Cortex of kidney (tissue), 1 donor: ENCODE results near the gene ACOT7.

Experiments used
- DNase-seq: peaks from one replicate; lab custom pipeline; 2025; lab: John Stamatoyannopoulos, UW

ACOT7 gene

DNA sequence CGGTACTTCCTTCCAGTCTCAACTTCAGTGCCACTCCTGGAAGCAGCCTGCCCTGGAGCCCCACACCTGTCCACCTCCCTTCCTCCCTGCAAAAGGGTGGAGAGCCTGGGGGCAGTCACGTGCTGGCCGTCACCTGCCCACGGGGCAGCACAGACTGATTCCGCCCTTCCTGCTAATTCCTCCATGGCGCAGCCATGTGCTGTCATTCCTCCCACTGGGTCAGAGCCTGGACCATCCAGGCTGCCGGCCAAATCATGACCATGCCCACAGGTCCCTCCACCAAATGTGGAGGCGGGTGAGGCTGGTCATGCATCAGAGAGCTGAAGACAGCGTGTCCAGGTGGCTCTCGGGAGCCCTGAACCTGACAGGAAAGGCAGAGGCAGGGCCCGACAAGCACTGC lies 108.2 kb downstream of the ACOT7 start:
- DNase-seq = no peak

DNA sequence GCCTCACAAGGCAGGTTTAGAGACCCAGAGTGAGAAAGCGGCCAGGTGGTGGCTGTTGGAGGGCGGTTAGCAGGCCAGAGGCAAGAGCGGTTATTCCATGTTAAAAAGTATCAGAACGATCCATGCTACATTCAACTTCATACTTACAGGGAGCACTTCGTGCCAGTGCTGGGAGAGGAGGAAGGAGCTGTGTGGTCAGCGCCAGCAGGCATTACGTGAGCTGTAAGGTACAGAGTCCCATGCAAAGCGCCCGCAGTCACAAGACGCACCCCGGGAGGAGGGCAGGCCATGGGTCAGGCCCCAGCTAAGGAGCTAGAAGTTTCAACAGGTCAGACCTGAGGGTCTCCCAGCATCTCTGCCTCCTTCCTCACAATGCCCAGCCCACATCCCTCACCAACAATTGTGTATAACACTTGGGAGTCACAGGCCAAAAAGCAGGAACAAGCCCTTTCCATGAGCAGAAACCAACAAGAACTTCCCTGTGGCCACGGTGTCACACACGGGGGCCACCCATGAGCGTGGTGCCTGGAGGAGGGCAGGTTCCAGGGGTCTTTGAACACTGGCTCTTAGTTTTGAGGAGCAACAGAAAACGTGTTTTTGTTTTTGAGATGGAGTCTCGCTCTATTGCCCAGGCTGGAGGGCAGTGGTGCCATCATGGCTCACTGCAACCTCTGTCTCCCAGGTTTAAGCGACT lies 110.8 kb downstream of the ACOT7 start:
- no peak for DNase-seq

- DNase-seq = no peak
Measured at GRCh38 chr1:6281511-6282402, 111.8 kb downstream of the ACOT7 start.

DNA sequence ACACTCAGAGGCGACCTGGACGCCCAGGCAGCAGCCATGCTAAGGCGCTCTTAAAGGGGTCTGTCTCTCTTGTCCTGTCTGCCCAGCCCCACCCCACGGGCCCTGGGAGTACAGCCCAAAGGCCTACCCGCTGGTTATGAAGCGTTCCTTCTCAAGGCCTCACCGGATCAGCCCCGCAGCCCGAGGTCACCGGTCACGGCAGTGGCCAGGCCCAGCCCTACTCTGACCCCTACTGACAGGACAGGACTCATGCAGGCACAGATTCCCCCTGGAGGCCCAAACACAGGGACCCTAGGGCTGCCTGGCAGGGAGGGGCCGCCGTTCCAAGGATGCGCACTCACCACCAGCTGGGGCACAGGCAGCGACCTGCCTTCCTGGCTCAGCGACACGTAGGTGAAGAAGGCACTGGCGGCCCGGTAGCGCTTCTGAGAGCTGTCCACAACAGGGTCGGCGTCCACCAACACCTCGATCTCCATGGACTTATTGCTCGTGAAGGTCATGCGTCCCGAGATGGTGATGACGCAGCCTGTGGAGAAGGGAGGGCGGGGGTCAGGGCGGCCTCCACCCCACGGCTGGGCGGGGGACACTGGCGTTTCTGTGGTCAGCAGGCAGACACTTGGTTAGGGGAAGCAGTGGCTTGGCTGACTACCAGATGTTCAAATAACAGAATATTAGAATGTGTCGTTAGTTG lies 112.7 kb downstream of the ACOT7 start:
- DNase-seq = no peak

DNA sequence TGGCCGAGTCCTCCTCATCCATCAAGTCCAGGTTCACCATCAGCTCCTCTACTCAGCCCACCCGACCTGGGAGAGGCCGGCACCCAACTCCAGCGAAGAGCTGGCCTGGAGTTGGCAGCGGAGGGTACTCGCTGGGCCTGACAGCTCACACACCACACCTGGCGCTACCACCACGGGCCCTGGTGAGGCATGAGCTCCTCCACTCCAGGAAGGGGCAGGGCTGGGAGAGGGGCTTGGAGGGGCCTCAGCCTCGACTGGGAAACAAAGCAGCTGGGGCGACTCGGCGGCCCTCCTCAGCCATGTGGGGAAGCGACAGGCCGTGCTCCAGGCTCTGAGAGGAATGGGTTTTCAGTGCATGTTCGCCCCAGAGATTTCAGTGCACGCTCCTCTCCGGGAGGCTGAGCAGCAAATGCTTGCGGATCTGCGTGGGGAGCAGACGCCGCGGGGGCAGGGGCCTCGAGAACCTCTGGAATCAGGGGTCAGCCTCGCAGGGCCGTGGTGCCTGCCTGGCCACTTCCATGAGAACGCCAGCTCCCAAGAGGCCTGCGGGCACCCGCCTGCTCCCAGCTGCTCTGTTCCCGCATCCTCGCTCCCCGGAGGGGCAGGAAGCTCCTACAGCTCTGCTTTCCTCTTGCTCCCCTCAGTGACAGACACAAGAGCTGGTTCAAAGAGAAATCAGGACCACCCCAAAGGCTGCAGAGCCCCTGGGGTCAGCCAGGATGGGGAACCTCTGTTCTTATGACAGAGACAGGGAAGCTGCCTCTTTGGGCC lies 113.8 kb downstream of the ACOT7 start:
- no peak for DNase-seq

- no peak for DNase-seq
Measured at GRCh38 chr1:6279066-6279465, 114.5 kb downstream of the ACOT7 start.

- DNase-seq = no peak
Measured at GRCh38 chr1:6278263-6278662, 115.3 kb downstream of the ACOT7 start.

DNA sequence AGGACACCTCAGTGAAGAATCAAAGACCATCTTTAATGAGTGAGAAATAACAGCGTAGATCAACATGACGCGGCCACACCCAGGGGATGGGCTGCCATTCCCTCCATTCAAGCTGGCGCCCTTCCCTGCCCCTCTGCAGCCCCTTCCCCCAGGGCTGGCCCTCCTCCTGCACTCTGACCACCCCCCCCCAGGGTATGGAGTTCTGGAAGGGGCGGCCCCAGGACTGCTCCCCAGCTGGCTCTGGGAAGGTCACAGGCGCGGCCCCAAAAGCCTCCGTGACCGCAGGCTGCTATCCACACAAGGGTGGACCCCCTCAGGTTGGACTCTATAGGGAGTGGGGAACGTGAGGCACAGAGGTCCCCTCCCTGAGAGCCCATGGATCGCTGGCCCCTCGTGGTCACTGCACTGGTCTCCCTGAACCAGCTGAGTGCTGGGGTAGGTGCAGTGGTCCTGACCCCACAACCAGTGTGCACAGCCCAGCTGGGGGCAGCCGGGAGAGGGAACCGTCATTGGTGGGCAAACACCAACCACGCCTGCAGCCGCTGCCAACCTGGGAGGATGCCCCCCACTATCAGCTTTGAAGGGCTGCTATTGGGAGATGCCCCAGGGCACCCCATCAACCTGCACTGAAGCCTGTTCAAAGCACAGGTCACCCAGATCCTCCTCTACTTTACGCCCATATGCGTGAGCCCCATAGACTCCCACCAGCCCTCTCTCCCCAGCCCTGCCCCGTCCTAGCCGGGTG lies 116.6 kb downstream of the ACOT7 start:
- DNase-seq = no peak

- DNase-seq = no peak
Measured at GRCh38 chr1:6275826-6276782, 117.5 kb downstream of the ACOT7 start.

DNA sequence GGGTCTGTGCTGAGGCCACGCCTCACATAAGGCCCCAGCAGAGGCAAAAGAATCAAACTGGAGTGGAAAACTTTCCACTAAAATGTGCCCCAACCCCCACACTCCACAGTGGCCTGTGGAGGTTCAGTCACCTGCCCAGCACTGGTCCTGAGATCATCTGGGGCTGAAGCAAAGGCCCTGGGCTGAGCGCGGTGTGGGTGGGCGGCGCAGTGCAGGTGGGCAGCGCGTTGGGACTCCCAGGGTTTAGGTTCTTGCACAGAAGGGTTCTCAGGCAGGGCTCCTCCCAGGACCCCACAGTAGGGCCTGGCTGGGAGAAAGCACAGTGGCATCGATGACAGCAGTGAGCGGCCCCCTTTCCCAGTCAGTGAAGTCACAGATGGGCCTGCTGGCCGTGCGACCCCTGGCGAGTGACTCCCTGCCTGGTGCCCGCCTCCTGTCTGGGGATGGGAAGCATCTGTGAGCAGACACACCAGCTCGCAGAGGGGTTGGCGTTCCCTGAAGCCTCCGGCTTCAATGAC lies 118.9 kb downstream of the ACOT7 start:
- no peak for DNase-seq

- no peak for DNase-seq
Measured at GRCh38 chr1:6274102-6274501, 119.5 kb downstream of the ACOT7 start.

GRCh38 chr1:6273380-6273891 lies 120.1 kb downstream of the ACOT7 start:
- DNase-seq = no peak

DNA sequence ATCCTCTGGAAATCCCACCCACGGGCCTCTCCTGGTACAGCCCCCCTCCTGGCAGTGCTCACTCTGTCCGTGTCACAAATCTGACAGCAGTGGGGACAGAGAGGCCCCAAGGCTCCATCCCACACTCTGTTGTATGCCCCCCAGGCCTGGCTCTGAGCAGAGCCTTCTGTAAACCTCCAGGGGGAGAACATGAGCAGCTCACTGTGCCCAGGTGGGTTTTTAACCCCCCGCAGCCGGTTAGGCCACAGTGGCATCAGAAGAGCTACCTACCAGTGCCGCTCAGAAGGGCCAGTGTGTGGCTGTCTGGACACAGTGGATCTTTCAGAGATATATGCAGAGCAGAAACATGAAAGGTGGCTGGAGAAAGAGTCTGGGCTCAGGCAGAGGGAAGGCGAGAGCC lies 120.7 kb downstream of the ACOT7 start:
- DNase-seq = no peak

DNA sequence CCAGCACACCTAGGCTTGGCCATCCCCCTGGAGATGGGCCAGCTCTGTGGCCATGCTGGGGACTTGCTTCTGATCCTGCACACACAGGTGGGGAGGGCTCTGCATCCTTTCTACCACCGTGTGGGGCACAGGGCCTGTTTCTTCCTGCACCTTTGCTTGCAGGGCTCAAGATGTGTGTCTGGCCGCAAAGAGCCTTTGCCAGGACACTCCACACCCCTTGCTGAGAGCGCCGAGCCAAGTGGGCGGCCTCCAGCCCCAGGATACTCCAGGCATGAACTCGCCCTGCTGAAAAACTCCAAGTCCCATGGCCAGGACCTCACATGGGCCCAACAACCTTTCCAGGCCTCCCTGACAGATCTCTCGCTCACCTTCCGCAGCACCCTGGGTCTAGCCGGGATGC lies 121.1 kb downstream of the ACOT7 start:
- no peak for DNase-seq

DNA sequence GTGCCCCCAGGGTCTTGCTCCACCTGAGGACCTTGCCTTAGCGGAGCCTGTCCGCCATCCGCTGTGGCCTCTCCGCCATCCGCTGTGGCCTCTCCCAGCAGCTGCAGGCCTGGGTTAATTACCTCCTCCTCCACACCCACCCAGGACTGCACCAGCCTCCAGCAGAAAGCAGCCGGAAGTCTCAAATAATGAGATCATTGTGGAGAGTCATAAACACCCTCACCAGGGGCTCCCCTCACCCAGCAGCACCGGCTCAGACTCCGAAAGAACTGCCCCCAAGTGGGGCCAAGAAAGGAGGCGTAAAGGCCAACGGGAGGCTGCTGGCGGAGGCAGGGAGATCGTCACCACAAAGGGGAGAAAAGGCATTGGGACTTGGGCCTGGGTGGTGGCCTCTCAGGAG lies 122.0 kb downstream of the ACOT7 start:
- DNase-seq = no peak

DNA sequence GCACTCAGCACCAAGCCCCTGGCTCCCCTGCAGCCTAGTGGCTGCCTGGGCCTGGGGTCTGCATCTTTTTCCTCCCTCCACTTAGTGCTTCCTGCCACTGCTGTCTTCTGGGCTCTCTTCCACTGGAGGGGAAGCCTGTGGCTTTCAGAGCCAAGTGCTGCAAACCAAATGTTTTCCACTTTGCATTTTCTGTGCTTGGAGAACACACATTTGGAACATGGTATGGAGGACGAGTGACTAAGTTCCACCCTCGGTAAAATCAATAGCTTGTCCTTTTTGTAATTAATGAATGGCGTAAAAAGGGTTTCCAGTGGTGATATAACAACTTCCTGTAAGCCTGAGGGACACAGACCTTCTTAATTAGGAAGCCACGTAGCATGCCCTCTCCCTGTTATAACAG lies 122.6 kb downstream of the ACOT7 start:
- DNase-seq = no peak

GRCh38 chr1:6270401-6270800 lies 123.2 kb downstream of the ACOT7 start:
- DNase-seq = no peak

- DNase-seq = no peak
Measured at GRCh38 chr1:6269720-6270400, 123.7 kb downstream of the ACOT7 start.

- DNase-seq = no peak
Measured at GRCh38 chr1:6269296-6269695, 124.3 kb downstream of the ACOT7 start.
